ENCODE measurements around the gene ALG1. TPM values are rescaled to one million over a fixed set of nuclear protein-coding genes. Genes with fewer than 3 reads are reported as not detected.
"Not testable (repeated sequence)": the region's sequence is repeated elsewhere in the genome, so short reads cannot be mapped to it uniquely, and the experiment has no call there.

ALG1 gene
- total RNA-seq, 6 experiments from 2014 or later = 43.5 to 51.3 (median 47.4) TPM

DNA sequence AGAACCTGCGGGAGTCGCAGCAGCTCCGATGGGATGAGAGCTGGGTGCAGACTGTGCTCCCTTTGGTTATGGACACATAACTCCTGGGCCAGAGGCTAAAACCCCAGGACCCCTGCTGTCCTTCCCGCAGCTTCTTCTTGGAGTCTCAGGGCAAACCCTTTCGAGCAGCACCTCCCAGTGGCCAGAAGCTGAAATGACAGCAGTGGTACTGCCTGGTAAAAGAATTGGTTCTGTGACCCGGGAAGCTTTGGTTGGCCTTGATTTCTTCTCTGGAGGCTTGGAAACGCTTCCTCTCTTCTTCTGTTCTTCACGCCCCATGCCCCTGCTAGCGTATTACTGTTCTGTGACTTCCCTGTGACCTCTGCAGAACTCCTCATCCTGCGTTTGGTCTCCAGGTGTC lies 13.2 kb downstream of the ALG1 start:
- not testable (repeated sequence) for H3K9me3 Mint-ChIP-seq; H3K4me1 Mint-ChIP-seq (ENCODE audit: low read depth)
- TF ChIP-seq, protein P1, sequence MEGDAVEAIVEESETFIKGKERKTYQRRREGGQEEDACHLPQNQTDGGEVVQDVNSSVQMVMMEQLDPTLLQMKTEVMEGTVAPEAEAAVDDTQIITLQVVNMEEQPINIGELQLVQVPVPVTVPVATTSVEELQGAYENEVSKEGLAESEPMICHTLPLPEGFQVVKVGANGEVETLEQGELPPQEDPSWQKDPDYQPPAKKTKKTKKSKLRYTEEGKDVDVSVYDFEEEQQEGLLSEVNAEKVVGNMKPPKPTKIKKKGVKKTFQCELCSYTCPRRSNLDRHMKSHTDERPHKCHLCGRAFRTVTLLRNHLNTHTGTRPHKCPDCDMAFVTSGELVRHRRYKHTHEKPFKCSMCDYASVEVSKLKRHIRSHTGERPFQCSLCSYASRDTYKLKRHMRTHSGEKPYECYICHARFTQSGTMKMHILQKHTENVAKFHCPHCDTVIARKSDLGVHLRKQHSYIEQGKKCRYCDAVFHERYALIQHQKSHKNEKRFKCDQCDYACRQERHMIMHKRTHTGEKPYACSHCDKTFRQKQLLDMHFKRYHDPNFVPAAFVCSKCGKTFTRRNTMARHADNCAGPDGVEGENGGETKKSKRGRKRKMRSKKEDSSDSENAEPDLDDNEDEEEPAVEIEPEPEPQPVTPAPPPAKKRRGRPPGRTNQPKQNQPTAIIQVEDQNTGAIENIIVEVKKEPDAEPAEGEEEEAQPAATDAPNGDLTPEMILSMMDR (IDR thresholded peaks at IDR 0.05) = peak; percentile 87

DNA sequence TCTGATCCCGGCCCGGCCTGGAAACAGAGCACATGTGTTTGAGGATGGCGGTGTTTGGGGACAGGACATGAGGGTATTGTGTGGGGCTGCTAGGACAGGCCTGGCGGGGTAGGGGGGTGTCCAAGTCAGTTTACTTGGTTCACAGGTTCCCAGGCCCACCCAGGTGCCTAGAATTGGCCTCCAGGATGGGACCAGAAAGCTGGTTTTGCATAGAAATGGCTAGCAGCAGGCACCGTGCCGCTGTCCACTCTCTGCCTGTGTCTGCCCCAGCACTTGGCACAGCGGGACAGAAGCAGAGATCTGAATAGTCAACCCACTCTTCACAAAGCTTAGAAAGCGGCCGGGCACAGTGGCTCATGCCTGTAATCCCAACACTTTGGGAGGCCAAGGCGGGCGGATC lies 14.1 kb downstream of the ALG1 start:
- Mint-ChIP-seq H3K27ac (peak overlapping the region; percentile 42; the same call in 1 of the 2 replicates), H3K36me3 (ENCODE audit: low read depth) (peaks cover 10% of the 10 kb centered on the region; the same call in 1 of the 2 replicates)
- not testable (repeated sequence) for H3K9me3 Mint-ChIP-seq; H3K4me3 Mint-ChIP-seq; H3K27me3 Mint-ChIP-seq (ENCODE audit: insufficient read depth); H3K4me1 Mint-ChIP-seq (ENCODE audit: low read depth); DNase-seq

More for the DNA sequence above, 13.2 kb downstream of the ALG1 start:
- H3K36me3 Mint-ChIP-seq (ENCODE audit: low read depth) = peaks cover 10% of the 10 kb centered on the region; the same call in 1 of the 2 replicates
- DNase-seq = peak; percentile 37
- H3K27me3 Mint-ChIP-seq (ENCODE audit: insufficient read depth); H3K27ac Mint-ChIP-seq; H3K4me3 Mint-ChIP-seq: not testable (repeated sequence)

DNA sequence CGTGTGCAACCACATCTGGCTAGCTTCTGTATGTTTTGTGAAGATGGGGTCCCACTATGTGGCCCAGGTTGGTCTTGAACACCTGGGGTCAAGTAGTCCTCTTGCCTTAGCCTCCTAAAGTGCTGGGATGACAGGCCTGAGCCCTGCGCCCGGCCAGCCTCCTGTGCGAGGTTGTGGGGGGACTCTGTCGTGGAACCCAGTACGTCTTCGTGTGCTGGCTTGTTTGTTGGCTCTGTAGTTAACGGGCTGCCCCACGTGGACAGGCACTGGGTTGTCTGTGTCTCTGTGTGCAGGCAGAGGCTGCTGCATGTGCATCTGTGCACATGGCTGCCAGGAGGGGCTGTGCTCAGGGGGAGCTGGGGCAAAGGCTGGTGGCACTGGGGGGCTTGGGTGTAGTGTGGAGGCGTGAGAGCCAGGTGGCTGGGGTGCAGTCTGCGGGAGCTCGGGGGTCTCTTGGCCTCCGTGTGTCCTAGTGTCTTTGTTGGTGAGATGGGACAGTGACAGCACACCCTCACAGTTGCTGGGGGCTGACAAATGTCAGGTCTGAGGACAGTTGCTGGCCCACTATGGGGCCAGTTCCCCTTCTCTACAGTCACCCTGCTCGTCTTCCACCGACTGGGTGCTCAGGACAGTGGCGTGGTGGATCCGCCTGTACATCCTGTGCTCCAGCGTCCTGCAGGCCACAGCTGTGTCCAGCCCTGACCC lies 16.6 kb downstream of the ALG1 start:
- Mint-ChIP-seq H3K36me3 (ENCODE audit: low read depth) (peaks cover 10% of the 10 kb centered on the region; the same call in 1 of the 2 replicates), H3K4me1 (ENCODE audit: low read depth) (peaks cover 12% of the 10 kb centered on the region)
- H3K4me3 Mint-ChIP-seq; H3K27ac Mint-ChIP-seq; H3K9me3 Mint-ChIP-seq; DNase-seq; H3K27me3 Mint-ChIP-seq (ENCODE audit: insufficient read depth): not testable (repeated sequence)

DNA sequence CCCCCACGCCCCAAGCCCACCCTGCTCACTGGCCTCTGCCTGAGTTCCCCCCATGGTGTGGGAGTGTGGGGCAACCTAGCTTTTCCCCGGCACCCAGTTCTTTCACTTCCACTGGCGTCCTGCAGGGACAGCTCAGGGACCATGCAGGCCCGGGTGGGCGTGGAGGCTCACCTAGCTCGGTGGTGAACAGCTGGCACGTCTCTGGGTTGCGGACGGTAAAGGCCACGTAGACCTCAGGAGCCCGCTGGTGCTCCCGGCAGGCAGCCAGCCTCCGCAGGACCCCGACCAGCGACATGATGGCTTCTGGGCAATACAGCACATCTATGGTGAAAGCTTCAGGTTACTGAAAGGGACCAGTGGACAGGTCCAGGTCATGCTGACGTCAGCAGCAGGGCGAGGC lies 17.3 kb downstream of the ALG1 start:
- not testable (repeated sequence) for H3K4me3 Mint-ChIP-seq; H3K9me3 Mint-ChIP-seq; H3K27ac Mint-ChIP-seq; H3K27me3 Mint-ChIP-seq (ENCODE audit: insufficient read depth); DNase-seq
- Mint-ChIP-seq H3K36me3 (ENCODE audit: low read depth) (peaks cover 10% of the 10 kb centered on the region; the same call in 1 of the 2 replicates), H3K4me1 (ENCODE audit: low read depth) (peaks cover 12% of the 10 kb centered on the region)

DNA sequence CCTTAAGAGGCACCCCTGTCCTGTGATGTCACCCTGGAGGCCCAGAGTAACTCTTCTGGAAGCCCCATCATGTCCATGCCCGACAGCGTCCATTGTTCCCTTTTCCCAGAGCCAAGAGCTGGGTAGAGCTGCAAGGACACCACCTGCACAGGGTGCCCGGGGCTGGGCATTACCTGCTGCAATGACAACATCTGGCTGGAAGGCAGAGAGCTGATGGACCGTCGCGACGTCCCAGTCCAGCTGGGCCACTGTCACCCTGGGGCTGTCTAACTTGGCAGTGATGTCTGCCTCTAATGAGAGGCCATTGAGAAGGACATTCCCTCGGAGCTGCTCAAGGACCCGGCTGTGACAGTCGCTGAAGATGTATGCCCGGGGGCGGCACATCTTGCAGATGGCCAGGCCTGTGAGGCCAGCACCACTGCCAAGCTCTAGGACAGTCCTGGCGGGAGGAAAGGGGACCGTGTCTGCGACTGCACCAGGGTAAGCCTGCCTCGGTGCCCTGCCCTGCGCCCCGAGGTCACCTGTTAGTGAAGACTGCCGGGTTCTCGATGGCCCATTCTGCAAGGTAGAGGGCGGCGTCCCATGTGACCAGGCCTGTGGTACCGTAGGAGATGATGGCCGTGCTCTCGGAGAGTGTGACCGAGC lies 18.4 kb downstream of the ALG1 start:
- H3K27ac Mint-ChIP-seq; H3K27me3 Mint-ChIP-seq (ENCODE audit: insufficient read depth); DNase-seq; H3K9me3 Mint-ChIP-seq; H3K4me3 Mint-ChIP-seq; H3K36me3 Mint-ChIP-seq (ENCODE audit: low read depth): not testable (repeated sequence)
- H3K4me1 Mint-ChIP-seq (ENCODE audit: low read depth) = peaks cover 12% of the 10 kb centered on the region

DNA sequence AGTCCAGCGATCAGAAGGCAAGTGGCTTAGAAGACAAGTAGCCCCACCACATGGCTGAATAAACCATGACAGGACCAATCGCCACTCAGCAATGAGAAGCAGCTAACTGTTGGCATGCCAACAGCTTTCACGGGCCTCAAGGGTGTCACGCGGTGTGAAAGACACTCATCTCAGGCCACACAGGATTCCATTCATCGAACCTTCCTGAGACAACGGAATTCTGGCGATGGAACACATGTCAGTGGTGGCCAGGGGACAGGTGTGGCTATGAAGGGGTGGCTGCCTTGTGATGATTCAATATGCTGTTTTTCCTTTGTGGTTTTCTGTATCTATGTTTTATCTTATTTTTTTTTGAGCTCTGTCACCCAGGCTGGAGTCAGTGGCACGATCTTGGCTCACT lies 18.9 kb downstream of the ALG1 start:
- H3K9me3 Mint-ChIP-seq; H3K4me3 Mint-ChIP-seq; DNase-seq; H3K27ac Mint-ChIP-seq; H3K36me3 Mint-ChIP-seq (ENCODE audit: low read depth); H3K27me3 Mint-ChIP-seq (ENCODE audit: insufficient read depth): not testable (repeated sequence)
- H3K4me1 Mint-ChIP-seq (ENCODE audit: low read depth) = peaks cover 12% of the 10 kb centered on the region

DNA sequence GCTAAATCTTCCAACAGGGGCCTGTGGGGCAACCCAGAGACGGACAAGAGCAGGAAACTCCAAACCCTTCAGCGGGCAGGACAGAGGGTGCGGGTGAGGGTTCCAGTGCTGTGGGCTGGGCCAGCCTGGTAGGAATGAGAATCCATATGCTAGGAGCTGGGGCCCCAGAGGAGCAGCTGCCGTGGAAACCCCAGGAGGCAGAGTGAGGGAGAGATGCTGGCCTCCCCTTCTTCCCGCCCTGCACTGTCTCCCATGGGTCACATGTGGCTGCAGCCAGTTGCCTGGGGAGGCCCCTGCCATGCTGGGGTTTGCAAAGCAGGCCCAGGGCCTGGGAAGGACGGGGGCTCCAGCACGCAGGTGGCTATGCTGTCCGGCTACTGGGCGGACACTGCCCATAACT lies 21.4 kb downstream of the ALG1 start:
- peaks cover 23% of the 10 kb centered on the region for H3K4me1 Mint-ChIP-seq (ENCODE audit: low read depth)
- not testable (repeated sequence) for H3K4me3 Mint-ChIP-seq; H3K36me3 Mint-ChIP-seq (ENCODE audit: low read depth); H3K9me3 Mint-ChIP-seq; H3K27me3 Mint-ChIP-seq (ENCODE audit: insufficient read depth); H3K27ac Mint-ChIP-seq; DNase-seq

DNA sequence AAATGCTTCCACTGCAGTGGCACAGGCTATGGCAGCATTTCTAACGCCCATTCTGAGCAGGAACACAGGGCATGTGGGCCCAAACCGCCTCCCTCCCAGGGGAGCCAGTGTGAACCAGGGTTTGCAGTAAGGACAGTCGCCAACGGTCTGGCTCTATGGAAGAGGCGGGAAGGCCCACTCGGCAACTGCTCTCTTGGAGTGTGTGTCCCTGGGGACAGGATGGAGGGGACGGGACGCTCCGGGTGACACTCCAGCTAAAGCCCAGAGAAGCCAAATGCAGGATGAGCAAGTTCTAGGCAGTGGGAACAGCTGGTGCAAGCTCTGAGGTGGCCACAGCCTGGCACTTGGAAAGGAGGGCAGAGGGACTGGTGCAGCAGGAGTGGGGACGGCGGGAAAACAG lies 22.1 kb downstream of the ALG1 start:
- not testable (repeated sequence) for H3K27me3 Mint-ChIP-seq (ENCODE audit: insufficient read depth); H3K36me3 Mint-ChIP-seq (ENCODE audit: low read depth); H3K4me3 Mint-ChIP-seq; H3K27ac Mint-ChIP-seq; H3K9me3 Mint-ChIP-seq; DNase-seq
- peaks cover 23% of the 10 kb centered on the region for H3K4me1 Mint-ChIP-seq (ENCODE audit: low read depth)

DNA sequence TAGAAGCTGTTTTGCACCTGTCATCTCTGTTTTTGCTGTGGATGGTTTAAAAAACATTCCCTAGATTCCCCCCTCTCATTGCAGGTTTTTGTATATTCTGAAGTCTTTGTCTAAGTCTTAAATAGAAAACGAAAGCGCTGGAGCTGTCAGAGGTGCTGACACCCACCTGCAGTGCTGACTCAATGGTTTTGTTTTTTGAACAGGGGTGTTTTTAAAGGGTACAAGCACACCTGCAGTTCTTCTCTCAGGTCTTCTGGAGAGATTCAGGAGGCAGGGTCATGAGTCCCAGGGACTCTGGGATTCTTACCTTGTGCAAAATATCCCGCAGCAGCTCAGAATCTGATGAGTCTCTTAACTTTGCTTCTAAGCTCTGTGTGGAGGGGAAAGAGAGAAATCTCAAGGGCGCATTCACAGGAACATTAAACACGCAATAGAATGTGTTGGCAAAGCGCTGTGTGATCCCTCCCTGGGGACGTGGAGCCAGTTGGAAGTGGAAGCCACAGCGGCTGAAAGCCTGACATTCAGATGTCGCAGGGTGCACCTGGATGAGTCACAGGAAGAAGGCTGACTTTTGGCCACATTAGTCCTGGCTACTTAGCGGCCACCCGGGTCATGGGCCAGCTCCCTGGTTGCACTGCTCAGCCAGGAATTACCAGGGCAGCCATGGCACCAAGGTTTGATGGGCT lies 23.6 kb downstream of the ALG1 start:
- H3K4me1 Mint-ChIP-seq (ENCODE audit: low read depth) = peaks cover 22% of the 10 kb centered on the region
- H3K27ac Mint-ChIP-seq; H3K27me3 Mint-ChIP-seq (ENCODE audit: insufficient read depth); H3K9me3 Mint-ChIP-seq; DNase-seq; H3K4me3 Mint-ChIP-seq; H3K36me3 Mint-ChIP-seq (ENCODE audit: low read depth): not testable (repeated sequence)

DNA sequence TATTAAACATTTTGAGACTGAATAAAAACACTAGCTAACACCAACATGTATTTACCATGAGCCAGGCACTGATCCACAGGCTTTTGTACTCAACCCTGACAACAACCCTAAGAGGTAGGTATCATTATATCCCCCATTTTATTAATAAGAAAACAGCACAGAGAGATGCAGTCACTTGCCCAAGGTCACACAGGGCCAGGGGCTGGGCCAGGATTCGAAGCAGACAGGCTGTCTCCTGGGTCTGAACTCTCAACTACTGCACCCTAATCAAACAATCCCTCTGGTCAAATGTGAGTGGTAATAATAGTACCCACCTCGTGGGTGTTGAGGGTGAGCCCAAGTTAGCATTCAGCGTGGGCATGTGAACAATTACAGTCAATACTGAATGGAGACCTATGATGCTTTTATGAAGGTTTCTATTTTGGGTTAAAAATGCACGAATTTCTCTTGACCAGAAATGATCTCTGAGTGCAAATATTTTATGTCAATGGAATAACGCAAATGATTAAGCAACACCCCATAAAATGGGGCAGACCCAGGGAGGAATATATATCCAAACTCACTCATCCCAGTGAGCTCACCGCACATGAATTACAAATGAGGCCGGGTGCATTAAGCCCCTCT lies 24.9 kb downstream of the ALG1 start:
- peaks cover 14% of the 10 kb centered on the region for H3K27me3 Mint-ChIP-seq (ENCODE audit: insufficient read depth)
- H3K4me3 Mint-ChIP-seq = peak overlapping the region; percentile 93
- H3K36me3 Mint-ChIP-seq (ENCODE audit: low read depth); H3K9me3 Mint-ChIP-seq: not testable (repeated sequence)
- peaks cover 18% of the 10 kb centered on the region for H3K4me1 Mint-ChIP-seq (ENCODE audit: low read depth)
- DNase-seq = peak; percentile 44
- peak overlapping the region; percentile 91 for H3K27ac Mint-ChIP-seq

DNA sequence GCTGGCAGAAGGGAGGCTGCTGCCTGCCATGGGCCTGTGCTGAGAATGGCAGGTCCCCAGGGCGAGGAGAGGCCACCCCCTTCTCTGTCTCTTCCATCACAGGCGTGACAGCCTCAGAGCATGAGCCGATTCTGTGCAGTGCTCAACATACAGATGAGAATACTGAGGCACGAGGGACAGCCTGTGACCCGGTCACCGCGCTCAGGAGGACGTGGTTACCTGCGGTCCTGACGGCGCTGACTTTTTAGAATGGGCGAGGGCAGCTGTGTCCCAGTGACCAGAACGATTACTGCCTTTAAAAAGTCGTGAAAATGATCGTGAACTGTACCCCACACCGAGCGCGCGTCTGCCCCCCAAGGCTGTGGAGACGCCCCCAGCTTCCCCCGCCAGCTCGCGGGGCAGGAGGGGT lies 25.4 kb downstream of the ALG1 start:
- Mint-ChIP-seq H3K27ac (peak overlapping the region; percentile 91), H3K4me3 (peak overlapping the region; percentile 93), H3K27me3 (ENCODE audit: insufficient read depth) (peaks cover 13% of the 10 kb centered on the region), H3K4me1 (ENCODE audit: low read depth) (peaks cover 15% of the 10 kb centered on the region)
- DNase-seq; H3K36me3 Mint-ChIP-seq (ENCODE audit: low read depth); H3K9me3 Mint-ChIP-seq: not testable (repeated sequence)

DNA sequence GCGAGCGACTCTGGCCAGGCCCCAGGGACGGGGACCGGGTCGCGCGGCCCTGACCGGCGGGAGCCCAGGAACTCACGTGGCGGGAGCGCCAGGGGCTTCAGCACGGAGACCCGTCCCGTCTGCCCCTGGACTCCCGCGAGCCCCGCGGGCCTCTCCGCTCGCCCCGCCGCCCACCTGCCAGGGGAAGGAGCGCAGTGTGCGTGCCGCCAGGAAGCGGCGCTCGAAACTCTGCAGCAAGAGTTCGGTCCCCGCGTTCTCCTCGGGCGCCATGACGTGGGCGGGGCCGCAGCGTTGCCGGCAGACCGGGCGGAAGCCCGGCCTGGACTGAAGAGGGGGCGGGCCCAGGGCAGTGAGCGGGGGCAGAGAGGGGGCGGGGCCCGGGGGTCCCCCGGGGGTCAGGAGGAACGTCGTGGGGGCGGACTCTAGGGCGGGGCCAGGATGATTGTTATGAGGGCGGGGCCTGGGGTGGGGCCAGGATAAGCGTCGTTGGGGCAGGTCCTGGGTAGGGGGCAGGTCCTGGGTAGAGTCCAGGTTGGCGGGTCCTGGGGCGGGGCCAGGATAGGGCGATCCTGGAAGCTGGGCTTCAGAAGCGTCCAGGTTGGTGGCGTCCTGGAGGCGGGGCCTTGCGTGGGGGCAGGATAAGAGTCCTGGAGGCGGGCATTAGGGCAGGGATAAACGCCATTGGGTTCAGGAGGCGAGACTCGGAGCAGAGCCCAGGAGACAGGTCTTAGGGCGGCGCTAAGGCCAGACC lies 26.0 kb downstream of the ALG1 start, which contains the start of gene EEF2KMT:
TSS of gene EEF2KMT (minus strand) at position 326 of the 751 bp plus-strand sequence. CDS start at position 270, 56 bp downstream.
- peak within 1 kb of the TSS; percentile 91 for H3K27ac Mint-ChIP-seq
- peaks cover 11% of the 10 kb centered on the region for H3K4me1 Mint-ChIP-seq (ENCODE audit: low read depth)
- not testable (repeated sequence) for H3K36me3 Mint-ChIP-seq (ENCODE audit: low read depth); H3K9me3 Mint-ChIP-seq
- H3K27me3 Mint-ChIP-seq (ENCODE audit: insufficient read depth) = peaks cover 16% of the 10 kb centered on the region
- DNase-seq = peak; percentile 100
- H3K4me3 Mint-ChIP-seq = peak within 1 kb of the TSS; percentile 93

Data from HFFc6 (cell line).